ENCODE data around the gene PACSIN1.

The PACSIN1 gene

DNA sequence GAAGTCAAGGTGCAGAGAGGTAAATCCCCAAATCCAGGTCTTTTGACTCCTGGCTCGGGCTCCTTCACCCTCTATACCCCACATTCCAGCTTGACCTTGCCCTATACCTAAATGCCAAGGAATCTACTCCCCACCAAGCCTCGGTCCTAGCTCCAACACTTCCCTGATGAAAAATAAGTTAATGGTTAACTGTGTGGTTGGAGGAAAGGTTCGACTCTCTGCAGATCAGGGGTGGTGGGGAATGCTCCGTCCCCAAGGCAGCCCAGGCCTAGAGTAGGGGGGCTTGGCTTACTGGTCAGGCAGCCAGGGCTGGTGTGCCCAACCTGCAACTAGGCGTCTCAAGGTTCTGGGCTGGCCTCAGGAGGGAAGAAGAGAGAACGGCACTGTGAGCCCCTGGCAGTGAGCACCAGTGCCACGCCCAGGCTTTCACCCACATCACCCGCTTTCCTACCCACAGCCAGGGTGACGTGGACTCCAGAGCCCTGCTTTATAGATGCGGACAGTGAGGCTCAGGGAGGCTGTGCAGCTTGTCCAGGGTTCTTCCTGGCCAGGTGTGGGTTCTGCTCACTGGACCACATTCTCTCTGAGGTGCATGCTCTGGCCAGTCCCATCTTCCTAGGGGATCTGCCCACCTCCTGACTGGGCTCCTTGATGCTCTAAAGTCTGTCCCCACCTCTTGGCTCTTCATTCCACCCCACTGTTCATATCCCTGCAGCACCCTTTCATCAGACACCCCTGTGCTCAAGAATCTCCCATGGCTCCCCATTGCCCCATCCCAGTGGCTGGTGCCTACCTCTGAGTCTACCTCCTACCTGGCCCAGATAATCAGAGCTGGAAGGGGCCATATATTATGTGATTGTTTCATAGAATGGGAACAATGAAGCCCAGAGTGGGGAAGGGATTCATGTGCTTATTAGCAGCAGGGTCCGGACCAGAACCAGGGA is 82.1 kb downstream of the PACSIN1 start:
- Histone ChIP-seq H3K27me3 (no peaks in the 10 kb centered on the region), H3K9ac (no peak overlapping the region), H3K36me3 (no peaks in the 10 kb centered on the region), H3K4me1 (peaks cover 15 to 30% (median 19%) of the 10 kb centered on the region in 10 experiments), H3K4me2 (no peak overlapping the region), H3K27ac (no peak overlapping the region), H4K20me1 (no peaks in the 10 kb centered on the region), H3K4me3 (no peak overlapping the region), H3K9me3 (replicated peaks in 1 of 11) (no peaks in the 10 kb centered on the region)
- no peak for TF ChIP-seq Cebpa-rat (IDR thresholded peaks at IDR 0.05)

DNA sequence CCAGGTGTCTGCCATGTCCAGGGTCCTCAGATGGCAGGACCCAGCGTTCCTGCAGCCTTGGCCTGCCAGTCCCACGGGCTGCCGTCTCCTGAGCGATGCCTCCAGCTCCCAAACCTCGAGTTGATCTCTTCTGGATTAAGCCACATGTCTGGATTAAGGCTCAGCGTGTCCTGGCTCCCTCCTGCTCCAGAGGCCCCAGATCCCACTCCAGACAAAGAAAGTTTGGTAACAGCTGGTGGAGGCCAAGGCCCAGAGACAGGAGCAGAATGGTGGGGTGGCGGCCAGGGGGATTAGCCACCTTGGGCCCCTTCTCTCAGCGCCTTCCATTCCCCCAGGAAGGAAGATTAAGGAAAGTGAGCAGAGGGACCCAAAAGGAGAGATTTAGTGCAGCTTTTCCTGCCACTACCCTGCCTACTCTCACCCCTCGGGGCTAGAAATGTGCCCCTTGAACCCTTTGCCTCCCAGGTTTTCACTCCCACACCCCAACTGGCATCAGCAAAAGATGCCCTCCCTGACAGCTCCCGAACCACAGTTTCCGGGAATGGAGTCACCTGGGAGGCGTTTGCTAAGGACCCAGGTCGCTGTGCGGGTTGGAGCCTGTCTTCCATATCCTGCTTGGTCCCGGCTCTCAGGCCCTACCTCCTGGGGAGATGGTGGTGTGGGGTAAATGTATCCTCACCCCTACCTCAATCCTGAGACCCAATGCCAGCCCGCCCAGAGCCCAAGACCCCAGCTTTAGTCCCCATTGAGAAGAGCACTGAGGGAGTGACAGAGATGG is 83.3 kb downstream of the PACSIN1 start:
- Histone ChIP-seq H3K4me3 (no peak overlapping the region), H3K4me1 (peaks cover 14 to 30% (median 25%) of the 10 kb centered on the region in 10 experiments), H3K27ac (no peak overlapping the region), H3K36me3 (no peaks in the 10 kb centered on the region), H3K27me3 (no peaks in the 10 kb centered on the region), H3K4me2 (no peak overlapping the region), H3K9ac (no peak overlapping the region), H3K9me3 (replicated peaks in 1 of 11) (no peaks in the 10 kb centered on the region), H4K20me1 (no peaks in the 10 kb centered on the region)
- TF ChIP-seq Cebpa-rat (IDR thresholded peaks at IDR 0.05) = no peak

DNA sequence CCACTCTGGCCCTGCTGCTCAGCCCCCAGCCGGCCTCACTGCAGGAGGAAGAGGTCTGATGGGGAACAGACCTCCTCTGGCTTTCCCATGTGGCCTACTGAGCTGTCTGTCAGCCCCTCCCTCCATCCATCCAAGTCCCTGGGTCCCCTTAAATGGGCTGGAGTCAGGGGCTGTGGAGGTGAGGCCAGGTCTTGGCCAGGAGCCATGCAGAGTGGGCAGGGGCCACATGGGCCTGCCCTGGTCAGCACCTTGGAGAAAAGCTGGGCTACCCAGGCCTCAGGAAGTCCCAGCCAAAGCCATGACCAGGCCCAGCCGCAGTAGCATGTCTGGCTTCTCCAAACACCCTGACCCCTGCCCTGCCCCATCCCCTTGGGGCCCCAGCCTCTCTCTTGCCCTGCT is 83.9 kb downstream of the PACSIN1 start:
- Histone ChIP-seq H3K4me2 (peak overlapping the region in 2 of 11 experiments; percentile 71 to 79; a peak in 1 of 22 replicates), H3K9me3 (replicated peaks in 1 of 11) (no peaks in the 10 kb centered on the region), H3K27ac (no peak overlapping the region), H3K36me3 (no peaks in the 10 kb centered on the region), H3K4me3 (no peak overlapping the region), H3K27me3 (no peaks in the 10 kb centered on the region), H3K9ac (no peak overlapping the region), H4K20me1 (no peaks in the 10 kb centered on the region), H3K4me1 (peaks cover 20 to 36% (median 28%) of the 10 kb centered on the region in 10 experiments)
- TF ChIP-seq Cebpa-rat (IDR thresholded peaks at IDR 0.05) = no peak

DNA sequence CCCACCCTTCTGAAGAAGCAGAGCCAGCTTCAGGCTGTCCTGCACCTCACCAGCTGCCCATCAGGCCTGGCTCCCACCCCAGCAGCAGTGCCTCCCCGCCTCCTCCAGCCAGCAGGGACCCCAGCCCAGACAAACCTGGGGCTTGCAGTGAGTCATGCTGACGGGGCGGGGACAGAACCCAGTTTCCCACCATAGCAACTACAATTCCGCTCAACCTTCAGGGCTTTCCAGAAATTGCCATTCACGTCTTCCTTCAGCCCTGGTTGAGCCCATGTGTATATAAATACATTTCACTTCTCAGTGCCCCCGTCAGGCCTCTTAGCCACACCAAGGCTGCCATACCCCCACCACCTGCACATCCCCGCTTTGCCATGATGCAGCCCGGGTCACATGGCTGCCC is 85.8 kb downstream of the PACSIN1 start:
- no peaks in the 10 kb centered on the region for H3K36me3 ChIP-seq
- no peak overlapping the region for H3K9ac ChIP-seq
- peaks cover 26 to 50% (median 39%) of the 10 kb centered on the region in 10 experiments for H3K4me1 ChIP-seq
- TF ChIP-seq Cebpa-rat (IDR thresholded peaks at IDR 0.05) = no peak
- no peaks in the 10 kb centered on the region for H3K9me3 ChIP-seq (replicated peaks in 1 of 11)
- no peak overlapping the region for H3K4me3 ChIP-seq
- H4K20me1 ChIP-seq = no peaks in the 10 kb centered on the region
- no peak overlapping the region for H3K27ac ChIP-seq
- no peaks in the 10 kb centered on the region for H3K27me3 ChIP-seq
- H3K4me2 ChIP-seq = peak overlapping the region in 5 of 11 experiments; percentile 62 to 79 (median 71); a peak in 7 of 22 replicates

DNA sequence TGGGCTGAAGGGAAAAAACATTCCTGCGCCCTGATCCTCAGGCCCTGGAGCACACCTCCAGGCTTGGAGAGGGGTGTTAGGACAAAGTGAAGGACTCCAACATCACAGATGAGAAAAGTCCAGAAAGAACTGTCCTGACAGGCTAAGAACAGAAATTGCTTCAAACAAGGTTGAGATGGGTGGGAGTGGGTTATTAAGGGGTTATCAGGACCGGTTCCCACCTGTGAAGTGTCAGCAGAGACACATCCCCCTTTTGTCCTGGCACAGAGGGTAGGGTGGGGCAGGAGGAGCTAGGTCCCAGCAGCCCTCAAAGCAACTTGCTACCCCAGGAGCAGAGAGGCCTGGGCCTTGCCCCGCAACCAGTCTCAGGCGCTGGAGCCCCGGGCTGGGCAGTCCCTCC is 86.7 kb downstream of the PACSIN1 start:
- Histone ChIP-seq H3K4me2 (no peak overlapping the region), H3K27me3 (no peaks in the 10 kb centered on the region), H3K9me3 (replicated peaks in 1 of 11) (peaks cover 0 to under 1% (median 0%) of the 10 kb centered on the region in 11 experiments; a peak in 2 of 22 replicates), H3K9ac (no peak overlapping the region; a peak in 1 of 22 replicates), H3K27ac (no peak overlapping the region; a peak in 1 of 22 replicates), H3K36me3 (no peaks in the 10 kb centered on the region), H3K4me3 (no peak overlapping the region), H3K4me1 (peaks cover 26 to 57% (median 39%) of the 10 kb centered on the region in 10 experiments), H4K20me1 (no peaks in the 10 kb centered on the region)
- no peak for TF ChIP-seq Cebpa-rat (IDR thresholded peaks at IDR 0.05)

DNA sequence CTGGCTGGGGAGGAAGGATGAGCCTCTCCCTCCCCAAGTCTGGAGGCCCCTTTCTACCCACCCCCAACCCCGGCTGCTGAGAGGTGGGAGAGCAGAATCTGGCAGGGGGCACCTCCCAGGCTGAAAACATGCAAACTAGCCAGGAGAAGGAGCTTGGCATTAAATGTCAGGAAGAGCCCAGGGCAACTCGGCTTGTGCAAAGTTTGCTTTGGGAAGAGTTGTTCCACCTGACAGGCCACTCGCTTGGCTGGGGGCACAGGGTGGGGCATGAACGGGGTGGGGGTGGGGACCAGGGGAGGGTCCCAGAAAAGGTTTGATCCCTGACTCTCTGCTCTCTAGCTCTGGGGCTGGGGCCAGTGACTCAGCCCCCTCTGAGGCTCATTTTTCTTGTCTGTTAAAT is 87.3 kb downstream of the PACSIN1 start:
- peaks cover 26 to 57% (median 39%) of the 10 kb centered on the region in 10 experiments for H3K4me1 ChIP-seq
- H3K27me3 ChIP-seq = no peaks in the 10 kb centered on the region
- peaks cover 2 to 6% (median 4%) of the 10 kb centered on the region in 11 experiments; a peak in 19 of 22 replicates for H3K9me3 ChIP-seq (replicated peaks in 1 of 11)
- H3K36me3 ChIP-seq = no peaks in the 10 kb centered on the region
- no peaks in the 10 kb centered on the region for H4K20me1 ChIP-seq
- H3K4me2 ChIP-seq = peak overlapping the region in 9 of 11 experiments; percentile 28 to 61 (median 46); a peak in 5 of 22 replicates
- no peak overlapping the region for H3K27ac ChIP-seq
- no peak overlapping the region for H3K9ac ChIP-seq
- no peak for TF ChIP-seq Cebpa-rat (IDR thresholded peaks at IDR 0.05)
- H3K4me3 ChIP-seq = no peak overlapping the region

DNA sequence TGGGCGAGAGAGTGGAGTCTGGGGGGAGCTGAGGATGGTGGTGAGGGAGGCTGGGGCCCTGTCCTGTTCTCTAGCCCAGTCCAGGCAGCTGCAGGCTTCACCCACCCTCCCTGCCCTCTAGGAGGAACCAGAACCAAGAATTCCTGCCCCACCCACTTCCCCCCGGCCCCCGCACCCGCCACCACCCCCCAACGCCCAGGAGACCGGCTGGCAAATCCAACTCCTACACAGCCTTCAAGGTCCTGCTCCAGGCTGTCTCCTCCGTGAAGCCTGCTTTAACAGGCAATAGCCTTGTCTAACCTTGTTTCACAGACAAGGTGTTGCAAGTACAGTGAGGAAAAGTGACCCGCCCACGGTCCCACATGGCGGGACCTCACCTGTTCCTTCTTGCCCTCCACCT is 87.9 kb downstream of the PACSIN1 start:
- Histone ChIP-seq H4K20me1 (no peaks in the 10 kb centered on the region), H3K9ac (no peak overlapping the region; a peak in 1 of 22 replicates), H3K9me3 (replicated peaks in 1 of 11) (peaks cover 5 to 12% (median 10%) of the 10 kb centered on the region in 11 experiments; a peak in 19 of 22 replicates), H3K4me2 (peak overlapping the region; percentile 48 to 72 (median 59)), H3K4me3 (no peak overlapping the region), H3K27me3 (no peaks in the 10 kb centered on the region), H3K36me3 (no peaks in the 10 kb centered on the region), H3K27ac (no peak overlapping the region), H3K4me1 (peaks cover 26 to 57% (median 39%) of the 10 kb centered on the region in 10 experiments)
- no peak for TF ChIP-seq Cebpa-rat (IDR thresholded peaks at IDR 0.05)

DNA sequence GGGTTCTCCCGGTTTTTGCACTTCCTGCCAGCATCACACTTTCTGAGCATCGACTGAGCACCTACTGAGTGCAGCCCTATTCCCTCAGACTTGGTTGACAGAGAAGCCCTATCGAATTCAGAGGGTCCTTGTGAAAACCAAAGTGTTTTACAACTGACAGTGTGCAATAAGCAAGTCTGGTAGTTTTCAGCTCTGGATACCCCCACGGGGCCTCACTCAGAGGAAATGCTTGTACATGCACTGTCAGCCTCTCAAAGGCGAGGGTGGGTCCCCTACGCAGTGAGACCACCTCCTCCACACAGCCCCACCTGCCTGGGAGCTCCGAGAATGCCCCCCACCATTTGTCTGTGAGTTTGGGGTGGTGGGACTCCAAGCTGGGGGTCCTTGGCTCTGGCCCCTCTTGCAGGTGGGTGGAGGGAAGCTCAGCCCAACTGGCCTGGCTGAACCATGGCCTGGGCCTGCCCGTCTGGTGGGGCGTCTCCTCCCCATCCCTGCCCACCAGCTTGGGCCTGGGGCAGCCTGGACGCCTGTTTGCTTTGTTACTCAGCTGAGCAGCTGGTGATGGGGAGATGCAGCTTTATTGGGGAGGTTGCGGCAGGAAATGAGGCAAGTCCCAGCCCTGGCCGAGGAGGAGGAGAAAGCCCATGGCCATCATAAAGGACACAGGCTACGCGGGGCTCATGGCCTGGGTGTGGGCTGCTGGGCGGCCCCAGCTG is 88.6 kb downstream of the PACSIN1 start:
- TF ChIP-seq Cebpa-rat (IDR thresholded peaks at IDR 0.05) = no peak
- peak overlapping the region in 1 of 11 experiments; percentile 23; a peak in 1 of 22 replicates for H3K9ac ChIP-seq
- H3K9me3 ChIP-seq (replicated peaks in 1 of 11) = peaks cover 5 to 14% (median 11%) of the 10 kb centered on the region in 11 experiments; a peak in 19 of 22 replicates
- H3K4me1 ChIP-seq = peaks cover 26 to 57% (median 39%) of the 10 kb centered on the region in 10 experiments
- no peaks in the 10 kb centered on the region for H3K36me3 ChIP-seq
- H3K4me3 ChIP-seq = no peak overlapping the region
- H3K27ac ChIP-seq = peak overlapping the region in 1 of 11 experiments; percentile 15; a peak in 2 of 22 replicates
- H3K4me2 ChIP-seq = peak overlapping the region; percentile 33 to 72 (median 59)
- H4K20me1 ChIP-seq = no peaks in the 10 kb centered on the region
- no peaks in the 10 kb centered on the region for H3K27me3 ChIP-seq

Data from BLaER1 treated with 17β-estradiol and CSF1 and Interleukin-3, amounts not matched to agents 10 nM and 100 nM (cell line).